GM19238 (cell line): ENCODE measurements around the gene FAM107B.
"Not testable (repeated sequence)": the region's sequence is repeated elsewhere in the genome, so short reads cannot be mapped to it uniquely, and the experiment has no call there.

Experiments used
- DNase-seq: peaks from one replicate; pipeline ENCODE4 v3.0.0; 2011; ENCODE audit warnings: low spot score; ENCODE audit not compliant: insufficient read length

FAM107B gene

DNA sequence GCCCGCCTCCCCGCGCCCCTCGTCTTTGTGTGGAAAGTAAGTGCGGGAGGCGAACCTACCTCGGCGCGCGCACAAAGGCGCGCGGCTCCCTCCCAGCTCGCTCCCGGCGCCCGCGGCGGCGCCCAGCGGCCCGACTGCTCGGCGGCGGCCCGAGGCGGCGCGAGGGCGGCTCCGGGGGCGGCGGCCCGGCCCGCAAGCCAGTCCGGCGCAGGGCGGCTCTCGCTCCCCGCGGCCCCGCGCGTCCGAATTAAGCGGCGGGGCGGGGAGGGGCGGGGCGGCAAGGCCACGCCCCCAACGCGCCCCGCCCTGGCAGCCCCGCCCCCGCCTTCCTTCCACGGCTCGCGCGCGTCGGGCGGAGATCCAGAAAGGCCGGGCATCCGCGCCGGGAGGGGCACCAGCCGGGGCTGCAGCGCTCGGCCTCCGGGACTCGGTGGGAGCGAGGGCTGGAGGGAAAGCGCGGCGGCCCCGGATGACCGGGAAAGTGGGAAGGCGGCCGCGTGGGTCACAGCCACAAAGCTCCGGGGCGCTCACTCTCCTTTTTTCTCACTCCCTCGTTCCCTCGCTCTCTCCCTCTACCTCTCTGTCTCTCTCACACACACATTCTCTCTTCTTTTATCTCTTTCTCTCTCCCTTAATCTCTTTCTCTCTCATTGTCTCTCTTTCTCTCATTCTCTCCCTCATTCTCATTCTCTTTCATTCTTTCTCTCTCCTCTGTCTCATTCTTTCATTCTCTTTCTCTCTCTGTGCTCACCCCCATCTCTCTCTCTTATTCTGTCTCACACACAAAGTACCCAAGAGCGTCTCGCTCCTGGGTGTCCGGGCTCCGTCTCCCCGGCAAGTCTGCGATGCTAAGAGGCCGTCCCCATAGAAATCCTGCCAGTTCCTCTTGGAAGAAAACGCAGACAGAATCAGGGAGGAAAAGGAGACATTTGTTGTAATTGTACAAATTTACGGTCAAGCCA is 170.2 kb downstream of the FAM107B start:
- peak; percentile 48 for DNase-seq

DNA sequence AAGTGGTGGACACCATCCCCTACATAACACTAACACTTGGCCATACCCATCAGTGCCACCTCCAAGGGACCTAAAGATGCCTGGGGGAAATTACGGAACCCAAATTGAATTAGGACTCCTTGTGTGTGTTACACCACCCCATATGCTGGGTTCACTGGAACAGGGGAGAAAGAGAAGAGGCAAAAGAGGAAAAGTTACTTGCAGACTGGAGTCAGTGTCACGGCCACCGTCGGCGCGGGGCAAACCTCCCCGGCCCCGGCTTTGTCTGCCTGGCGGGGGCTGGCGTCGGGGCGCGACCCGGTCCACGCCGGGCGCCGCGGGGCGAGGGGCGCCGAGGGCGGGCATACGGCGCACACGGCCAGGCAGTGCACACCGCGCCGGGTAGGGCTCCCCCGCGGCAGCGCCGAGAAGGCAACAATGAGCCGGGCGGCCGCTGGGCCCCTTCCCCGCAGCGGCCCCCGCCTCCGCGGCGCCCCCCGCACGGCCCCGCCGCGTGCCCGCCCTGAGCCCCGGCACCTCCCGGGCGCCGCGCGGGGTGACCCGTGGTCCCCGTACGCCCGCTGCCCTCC is 171.1 kb downstream of the FAM107B start:
- DNase-seq = no peak

DNA sequence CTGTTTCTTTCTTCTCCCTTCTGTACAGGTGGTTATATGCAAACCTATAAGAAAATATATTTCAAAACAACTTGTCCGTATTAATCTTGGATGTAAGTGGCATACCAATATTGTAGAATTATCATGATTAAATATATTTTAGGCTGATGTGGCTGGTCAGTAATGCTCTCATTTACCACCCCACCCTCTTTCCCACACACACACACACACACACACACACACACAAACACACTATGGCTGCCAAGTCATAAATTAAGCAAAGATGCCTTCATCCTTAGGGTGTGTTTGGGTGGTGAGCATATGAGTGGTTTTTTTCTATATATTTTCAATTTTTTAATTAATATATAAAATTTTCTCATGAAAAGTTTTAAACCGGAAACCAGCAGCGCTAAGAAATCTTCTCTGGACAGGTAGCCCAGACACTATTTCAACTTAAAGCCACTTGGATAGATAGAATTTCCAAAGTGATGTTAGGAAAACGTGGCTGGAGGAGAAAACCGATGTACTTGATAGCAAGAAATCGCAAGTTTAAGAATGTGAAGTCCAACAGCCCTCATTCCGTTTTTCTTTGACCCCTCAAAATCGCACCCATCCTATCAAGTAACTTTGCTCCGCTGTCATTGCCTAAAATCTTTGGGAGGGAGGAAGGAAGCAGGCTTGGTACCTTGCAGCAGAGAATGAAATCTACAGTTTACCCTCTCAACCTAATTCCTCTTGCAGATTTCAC is 171.7 kb downstream of the FAM107B start:
- no peak for DNase-seq

DNA sequence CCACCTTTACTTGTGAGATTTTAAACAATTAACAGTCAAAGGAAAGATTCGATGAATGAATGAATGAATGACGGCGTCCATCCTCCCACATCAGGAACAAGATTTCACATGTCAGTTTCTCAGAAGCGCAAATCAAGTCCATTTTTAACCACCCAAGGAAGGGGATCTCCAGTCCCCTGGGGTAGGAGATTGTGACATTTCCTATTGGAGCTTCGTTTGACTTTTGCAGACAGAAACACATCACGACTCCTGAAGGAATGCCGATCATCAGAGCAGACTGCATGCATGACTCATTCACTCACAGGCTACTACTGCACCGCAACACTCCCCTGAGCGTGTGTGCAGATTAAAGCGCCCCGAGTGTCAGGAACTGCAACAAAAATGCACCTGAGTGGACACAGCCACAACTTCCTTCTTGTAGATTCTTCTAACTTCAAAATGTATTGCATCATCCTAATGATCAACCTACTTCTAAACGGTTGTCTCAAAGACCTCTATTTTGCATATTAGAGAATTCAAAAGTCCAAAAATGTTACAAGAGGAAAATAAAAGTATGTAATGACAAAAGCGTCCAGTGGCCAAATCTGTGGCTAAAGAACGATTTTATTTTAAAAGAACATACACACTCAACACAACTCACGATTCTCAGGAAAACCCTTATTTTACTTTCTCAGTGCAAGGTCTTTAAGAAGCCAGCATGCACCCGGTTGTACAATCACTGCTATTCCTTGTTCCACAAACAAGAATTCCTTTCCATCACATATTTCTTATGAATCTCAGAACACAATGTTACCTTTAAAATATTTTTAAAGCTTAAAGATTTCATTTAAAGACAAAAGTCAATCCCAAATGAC is 172.6 kb downstream of the FAM107B start:
- peak; percentile 43 for DNase-seq

DNA sequence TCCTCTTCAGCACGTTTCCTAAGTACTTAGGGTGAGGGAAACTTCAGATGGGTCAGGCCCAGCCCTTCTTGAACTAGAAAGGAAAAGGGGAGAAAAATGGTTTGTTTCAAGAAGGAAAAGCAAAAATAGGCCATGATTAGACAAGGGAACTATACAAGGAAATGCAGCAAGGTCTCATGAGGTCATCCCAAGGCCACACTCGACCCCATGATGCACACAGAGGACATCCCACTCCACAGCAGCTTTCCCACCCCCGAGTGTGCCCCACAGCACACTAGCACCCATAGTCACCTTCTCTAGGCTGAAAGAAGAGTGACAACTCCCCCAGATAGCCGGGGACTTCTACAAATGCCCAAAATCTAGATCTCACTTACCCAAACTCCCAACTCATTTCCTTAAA is 173.4 kb downstream of the FAM107B start:
- DNase-seq = no peak

DNA sequence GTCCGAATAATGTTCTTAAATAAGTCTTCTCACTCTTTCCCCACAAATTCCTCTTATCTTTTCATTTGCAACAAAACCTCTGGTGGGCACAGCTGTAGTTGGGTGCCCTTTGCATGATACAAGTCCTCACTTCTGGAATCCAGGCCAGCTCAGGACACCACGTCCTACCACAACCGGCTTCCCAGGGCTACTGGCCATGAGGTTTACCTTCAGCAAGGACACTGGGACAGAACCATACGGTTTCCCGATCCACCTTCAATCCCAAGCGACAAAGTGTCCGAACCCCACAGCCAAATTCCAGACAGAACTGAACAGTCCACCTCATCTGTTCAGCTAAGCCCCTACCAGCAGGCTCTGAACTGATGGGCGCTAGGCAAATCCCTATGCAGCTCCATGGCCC is 174.6 kb downstream of the FAM107B start:
- no peak for DNase-seq

DNA sequence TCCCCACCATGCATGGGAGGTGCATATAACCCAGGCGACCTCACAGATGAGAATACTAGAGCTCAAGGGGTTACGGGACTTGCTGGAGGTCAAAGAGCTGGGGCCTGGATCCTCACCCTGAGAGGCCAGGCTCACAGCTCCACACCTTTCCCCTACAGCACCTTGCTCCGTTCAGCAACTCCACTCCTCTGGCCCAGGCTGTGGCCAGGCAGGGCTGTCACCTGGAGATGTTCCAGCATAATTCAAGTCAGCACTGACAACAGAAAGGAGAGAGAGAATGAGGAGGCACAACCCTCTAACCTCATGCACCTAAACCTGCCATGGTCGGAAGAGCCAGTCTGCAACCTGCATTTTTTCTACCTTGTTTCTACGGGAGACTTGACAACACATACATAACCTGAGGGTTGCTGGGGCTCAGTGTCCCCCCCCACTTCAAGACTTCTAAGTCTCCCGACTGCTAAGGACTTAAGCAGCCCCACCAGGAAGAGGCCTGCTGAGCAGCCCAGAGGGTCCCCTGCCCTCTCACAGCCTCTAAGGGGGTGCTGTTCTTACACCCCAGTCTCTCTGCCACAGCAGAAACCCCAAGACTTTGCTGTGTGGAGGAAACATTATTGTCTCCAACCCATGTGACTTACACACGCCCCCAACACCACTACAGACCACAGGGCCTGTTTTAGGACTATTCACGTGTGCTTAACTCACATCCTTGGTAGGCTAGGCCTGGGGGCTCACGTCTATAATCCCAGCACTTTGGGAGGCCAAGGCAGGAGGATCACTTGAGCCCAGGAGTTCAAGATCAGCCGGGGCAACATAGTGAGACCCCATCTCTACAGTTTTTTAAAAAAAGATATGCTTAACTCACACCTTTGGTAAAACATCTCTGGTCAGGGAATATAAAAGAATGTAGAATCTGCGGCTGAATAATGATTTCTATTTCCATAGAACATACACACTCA is 175.6 kb downstream of the FAM107B start:
- no peak for DNase-seq

DNA sequence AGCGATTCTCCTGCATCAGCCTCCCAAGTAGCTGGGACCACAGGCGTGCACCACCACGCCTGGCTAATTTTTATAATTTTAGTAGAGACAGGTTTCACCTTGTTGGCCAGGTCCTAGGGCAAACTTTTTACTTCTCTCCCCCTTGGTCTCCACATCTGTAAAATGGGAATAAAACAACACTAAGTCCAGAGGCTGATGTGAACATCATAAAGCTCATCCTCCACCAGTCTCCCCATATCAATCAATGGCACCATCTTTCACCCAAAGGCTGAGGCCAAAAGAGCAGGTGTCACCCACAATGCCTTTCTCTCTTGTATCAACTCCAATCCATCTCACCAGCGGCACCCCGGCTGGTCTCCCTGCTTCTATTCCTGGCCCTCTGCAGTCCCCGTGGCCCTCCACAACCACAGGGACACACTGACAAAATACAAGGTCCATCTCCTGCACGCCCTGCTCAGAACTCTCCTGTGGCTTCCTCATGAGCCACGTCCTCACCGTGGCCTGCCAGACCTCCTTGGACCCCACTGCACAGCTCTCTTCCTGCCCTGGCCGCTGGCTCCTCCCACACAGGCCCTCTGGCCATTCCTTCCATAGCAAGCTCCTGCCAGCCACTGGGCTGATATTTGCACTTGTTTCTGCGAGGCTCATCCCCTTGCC is 179.0 kb downstream of the FAM107B start:
- no peak for DNase-seq

DNA sequence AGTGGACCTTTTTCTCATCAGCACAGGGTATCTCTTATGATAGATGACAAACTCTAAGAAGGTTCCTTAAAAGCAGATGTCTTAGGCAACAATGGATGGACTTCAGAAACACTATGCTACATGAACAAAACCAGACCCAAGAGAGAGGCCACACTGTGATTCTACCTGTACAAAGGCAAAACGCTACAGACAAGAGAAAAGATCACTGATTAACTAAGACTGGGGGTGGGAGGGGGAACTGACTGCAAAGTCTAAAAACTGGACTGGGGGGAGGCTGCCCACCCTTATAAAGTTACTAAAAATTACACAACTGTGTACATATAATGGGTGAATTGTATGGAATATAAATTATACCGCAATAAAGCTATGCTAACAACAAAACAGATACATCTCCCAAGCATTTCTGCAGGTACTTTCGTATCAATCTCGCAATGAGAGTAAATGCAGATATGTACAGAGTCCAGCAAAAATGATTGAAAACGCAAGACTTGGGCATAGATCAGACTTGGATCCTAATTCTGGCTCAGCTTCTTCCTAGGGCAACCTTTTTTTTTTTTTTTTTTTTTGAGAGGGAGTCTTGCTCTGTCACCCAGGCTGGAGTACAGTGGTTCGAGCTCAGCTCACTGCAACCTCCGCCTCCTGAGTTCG is 179.7 kb downstream of the FAM107B start:
- no peak for DNase-seq

DNA sequence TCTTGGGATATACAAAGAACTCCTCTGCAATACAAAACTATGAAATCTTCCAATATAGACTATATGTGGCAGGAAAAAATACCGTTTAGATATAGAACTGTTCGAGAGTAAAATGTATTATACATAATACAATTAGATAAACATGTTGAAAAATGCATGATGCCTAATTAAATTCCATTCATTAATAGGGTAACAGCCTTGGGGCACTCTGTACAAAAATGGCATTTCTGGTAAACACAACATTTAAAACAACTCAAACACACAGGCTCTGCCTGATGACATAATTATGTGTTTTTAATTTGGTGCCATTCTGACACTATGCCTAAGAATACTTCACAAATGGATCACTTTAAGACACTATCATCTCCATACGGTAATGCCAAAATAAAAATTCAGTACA is 180.9 kb downstream of the FAM107B start:
- no peak for DNase-seq

DNA sequence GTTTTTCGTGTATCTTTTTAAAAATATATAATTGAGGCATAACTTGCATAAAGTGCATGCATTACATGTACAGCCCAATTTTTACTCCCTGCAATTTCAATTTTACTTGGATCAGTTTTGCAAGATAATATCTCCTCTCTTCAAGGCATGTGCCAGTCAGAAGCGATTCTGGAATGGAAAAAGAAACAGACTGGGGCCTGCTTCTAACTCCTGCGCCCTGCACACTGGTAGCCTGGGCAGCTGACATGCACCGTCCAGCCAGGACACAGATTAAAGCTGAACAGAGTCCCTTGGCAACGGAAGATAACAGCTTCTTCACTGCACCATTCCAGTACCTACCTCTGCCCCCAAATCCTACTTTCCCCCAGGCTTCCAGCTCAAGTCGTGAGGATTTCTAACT is 182.1 kb downstream of the FAM107B start:
- DNase-seq = no peak

DNA sequence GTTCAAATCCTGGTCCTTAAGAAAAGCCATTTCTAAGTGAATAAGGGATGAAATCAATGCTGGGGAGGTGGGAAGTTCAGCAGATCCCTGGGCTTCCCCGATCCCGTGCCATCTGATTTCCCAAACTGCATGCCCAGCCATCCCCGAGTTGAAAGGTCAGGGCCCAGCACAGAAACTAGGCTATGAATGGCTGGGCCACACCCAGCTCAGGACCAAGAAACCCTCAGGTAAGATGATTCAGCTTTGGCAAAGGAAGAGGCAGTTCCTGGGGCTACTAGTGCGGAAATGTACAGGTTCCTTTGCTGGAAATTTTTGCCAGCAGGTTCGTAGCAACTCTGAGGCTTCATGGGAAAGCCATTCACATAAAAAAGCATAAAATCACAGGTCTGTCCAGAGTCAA is 182.7 kb downstream of the FAM107B start:
- no peak for DNase-seq

DNA sequence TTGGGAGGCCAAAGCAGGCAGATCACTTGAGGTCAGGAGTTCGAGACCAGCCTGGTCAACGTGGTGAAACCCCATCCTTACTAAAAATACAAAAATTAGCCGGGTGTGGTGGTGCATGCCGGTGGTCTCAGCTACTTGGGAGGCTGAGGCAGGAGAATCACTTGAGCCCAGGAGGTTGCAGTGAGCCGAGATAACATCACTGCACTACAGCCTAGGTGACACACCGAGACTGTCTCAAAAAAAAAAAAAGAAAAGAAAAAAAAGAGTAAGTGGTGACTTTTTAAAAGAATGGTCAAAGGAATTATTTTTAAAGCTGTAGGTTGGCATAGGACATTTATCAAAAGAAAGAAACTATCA is 185.8 kb downstream of the FAM107B start:
- not testable (repeated sequence) for DNase-seq

DNA sequence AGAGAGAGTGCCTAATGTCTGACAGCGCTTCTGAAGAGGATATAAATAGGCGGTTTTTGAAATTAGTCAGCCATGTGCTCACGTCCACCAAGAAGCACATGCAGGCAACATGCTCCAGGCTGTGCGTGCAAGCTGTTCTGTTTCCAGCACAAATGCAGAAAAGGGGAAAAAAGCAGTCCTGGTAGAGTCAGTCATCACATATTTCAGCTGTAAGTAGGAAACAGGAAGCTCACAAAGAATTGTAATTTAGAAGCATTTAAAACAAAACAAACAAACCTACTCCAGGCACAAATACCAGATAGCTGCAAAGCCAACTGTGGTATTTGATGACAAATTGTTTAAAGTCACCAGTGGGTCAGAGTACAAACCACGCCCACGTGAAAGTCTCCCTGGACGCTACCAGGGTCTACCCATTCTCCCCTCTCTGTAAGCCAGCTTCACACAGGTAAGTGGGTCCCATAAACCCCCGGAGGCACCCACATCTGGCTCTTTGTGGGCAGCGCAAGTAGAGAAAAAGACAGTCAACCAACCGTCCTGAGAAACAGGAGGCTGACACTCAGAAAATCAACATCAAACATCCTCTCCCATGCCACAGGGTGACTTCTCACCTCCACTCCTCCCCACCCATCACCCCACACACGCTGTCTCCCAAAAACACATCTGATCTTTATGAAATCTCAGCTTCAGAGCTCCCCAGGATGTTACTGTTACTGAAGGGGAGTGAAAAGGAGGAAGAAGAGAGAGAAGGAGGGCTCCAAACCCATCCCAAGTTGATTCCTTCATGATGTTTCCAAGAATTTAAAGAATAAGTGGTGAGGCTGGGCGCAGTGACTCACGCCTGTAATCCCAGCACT is 186.4 kb downstream of the FAM107B start:
- DNase-seq = no peak

DNA sequence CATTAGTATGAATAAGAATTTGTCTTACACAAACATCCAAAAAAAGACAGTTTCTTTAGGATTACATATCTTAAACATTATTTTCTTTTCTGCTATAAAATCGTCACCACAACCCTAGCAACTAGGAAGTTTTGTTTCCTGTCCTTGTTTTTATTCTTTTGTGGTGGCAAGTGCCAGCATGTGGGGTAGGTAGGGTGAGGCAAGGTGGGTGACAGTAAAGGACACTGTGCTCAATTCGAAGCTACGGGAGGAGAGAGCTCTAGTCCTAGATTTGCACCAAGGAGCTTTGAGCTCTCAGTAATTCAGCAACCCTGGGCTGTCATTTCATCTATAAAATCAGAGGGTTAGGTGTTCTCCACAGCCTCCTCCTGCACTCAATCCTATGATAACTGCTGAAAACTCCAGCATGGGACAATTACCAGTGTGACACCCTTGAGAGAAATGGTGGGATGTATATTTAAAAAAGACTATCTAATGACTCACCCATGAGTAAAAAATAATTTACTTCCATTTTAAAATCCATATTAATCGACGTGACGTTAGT is 187.1 kb downstream of the FAM107B start:
- DNase-seq = no peak

DNA sequence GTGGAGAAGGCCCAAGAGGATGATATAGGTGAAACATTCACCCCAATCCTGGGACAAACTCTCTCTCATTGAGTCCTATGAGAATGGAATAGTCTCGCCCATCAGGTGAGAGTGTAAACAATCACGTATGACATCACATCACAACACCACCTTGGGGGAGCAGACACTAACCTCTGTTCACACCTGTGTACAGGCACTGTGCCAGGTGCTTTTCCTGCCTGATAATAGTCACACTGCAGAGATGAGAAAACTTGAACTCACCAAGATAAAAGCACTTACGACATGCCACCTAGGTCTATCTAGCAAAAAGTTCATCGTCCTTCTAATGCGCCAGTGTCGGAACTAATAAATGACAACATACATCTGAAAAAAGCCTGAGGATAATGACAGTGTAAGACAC is 187.8 kb downstream of the FAM107B start:
- no peak for DNase-seq

DNA sequence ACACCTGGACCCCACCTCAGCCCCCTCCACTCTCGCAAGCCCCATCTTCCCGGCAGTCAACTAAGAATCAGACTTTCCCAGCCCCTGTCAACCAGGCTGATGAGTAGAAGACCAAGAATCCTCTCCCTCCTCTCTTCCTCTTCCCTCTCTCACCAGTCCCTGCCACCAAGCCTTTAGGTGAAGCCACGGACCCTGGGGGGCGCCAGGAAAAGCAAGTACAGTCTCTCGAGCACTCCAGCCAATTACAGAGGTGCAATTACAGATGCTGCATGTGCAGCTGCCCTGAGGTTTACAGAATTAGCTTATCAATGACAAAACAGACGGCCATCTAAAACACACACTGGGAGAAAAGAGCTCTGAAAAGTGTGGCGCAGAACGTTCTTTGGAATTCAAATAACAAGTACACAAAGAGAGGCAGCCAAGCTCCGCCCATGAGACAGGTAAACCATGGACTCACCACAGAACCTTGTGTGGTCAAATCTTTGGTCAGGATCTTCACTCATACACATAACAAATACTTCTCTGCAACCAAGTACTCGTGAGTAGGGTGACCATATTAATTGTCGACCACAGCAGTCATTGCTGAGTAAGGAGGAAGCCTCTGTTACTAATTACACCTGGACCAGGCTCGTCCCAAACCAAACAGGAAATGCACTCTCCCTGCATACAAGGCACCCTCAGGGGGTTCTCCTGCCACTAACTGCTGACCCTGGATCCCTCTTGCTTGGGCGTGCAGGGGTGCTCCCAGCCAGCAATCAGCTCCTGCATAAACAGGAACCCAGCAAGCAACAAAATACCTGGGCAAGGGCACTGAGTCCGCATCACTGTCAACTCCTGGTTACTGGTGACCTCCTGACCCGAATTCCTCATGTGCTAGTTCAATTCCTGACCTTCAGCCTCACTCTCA is 189.2 kb downstream of the FAM107B start:
- DNase-seq = no peak
